Endothelial cell of umbilical vein (primary cell): ENCODE data around the gene NKX2-3.

Experiments used
- EZH2 ChIP-seq: IDR thresholded peaks from 2 replicates; pipeline ENCODE4 v1.6.1; 2012; ENCODE audit warnings: borderline replicate concordance, low read depth, mild to moderate bottlenecking, moderate library complexity, low read length, inconsistent platforms; ENCODE audit not compliant: severe bottlenecking
- FOS ChIP-seq: IDR thresholded peaks from 2 replicates; pipeline ENCODE4 v1.6.1; 2011; ENCODE audit warnings: mild to moderate bottlenecking, low read length, moderate library complexity, borderline replicate concordance; ENCODE audit not compliant: insufficient read depth
- TF ChIP-seq, protein P1 (sequence below), 2 donors: IDR thresholded peaks; 1 replicate in 1 of 2; 2 replicates in 1 of 2; pipeline ENCODE4 v1.5.1; 2011; ENCODE audit warnings: low read length in 2 of 2, mild to moderate bottlenecking in 2 of 2, moderate library complexity in 2 of 2, control low read depth in 1 of 2, inconsistent platforms in 1 of 2, low read depth in 1 of 2; ENCODE audit not compliant: insufficient read depth in 1 of 2; ENCODE audit errors: extremely low read depth in 1 of 2
- TF ChIP-seq, protein P2 (sequence below): IDR thresholded peaks from 2 replicates; pipeline ENCODE4 v1.6.1; 2011; ENCODE audit not compliant: insufficient read depth, insufficient read length

DNA sequence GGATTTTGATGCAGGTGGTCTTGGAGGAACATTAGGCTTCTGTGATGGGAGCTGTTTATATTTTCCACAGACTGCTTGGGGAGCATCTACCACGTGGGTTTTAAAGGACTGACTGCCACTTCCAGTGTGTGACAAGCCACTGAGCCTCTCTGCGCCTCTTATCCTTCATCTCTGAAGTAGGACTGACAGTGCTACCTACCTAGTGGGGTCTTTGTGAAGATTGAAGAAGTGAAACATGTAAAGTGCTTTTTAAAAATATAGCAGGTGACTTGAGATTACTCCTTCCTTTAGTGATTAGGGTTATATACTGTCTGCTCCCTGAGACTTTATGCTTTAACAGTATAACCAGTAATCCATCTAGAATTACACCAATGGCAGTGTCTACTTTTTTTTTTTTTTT is 29.9 kb downstream of the NKX2-3 start:
- TF ChIP-seq FOS (no peak), EZH2 (no peak)
- TF ChIP-seq, protein P1, sequence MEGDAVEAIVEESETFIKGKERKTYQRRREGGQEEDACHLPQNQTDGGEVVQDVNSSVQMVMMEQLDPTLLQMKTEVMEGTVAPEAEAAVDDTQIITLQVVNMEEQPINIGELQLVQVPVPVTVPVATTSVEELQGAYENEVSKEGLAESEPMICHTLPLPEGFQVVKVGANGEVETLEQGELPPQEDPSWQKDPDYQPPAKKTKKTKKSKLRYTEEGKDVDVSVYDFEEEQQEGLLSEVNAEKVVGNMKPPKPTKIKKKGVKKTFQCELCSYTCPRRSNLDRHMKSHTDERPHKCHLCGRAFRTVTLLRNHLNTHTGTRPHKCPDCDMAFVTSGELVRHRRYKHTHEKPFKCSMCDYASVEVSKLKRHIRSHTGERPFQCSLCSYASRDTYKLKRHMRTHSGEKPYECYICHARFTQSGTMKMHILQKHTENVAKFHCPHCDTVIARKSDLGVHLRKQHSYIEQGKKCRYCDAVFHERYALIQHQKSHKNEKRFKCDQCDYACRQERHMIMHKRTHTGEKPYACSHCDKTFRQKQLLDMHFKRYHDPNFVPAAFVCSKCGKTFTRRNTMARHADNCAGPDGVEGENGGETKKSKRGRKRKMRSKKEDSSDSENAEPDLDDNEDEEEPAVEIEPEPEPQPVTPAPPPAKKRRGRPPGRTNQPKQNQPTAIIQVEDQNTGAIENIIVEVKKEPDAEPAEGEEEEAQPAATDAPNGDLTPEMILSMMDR (IDR thresholded peaks at IDR 0.05; ENCODE audit: extremely low read depth in 1 of 2, insufficient read depth in 1 of 2, low read depth in 1 of 2, low read length in 2 of 2): no peak
- TF ChIP-seq, protein P2, sequence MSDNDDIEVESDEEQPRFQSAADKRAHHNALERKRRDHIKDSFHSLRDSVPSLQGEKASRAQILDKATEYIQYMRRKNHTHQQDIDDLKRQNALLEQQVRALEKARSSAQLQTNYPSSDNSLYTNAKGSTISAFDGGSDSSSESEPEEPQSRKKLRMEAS: no peak
